GM23248 (cell line): Measurements from ENCODE around the gene DENND6B. TPM values are rescaled to one million over a fixed set of nuclear protein-coding genes. Genes with fewer than 3 reads are reported as not detected.
A peak's percentile ranks its signal among the peaks of the same experiment; 100 is the strongest.

Experiments
- DNase-seq: peaks from one replicate; pipeline ENCODE4 v3.0.0-alpha.2; 2015
- H2AFZ ChIP-seq: fragments of 200-600 bp; sonication (generic); 2 replicates; pipeline ENCODE4 v1.6.1; 2016; ENCODE audit warnings: antibody characterized with exemption
- H3F3A ChIP-seq: fragments of 200-600 bp; sonication (generic); 2 replicates; pipeline ENCODE4 v1.6.1; 2016; ENCODE audit warnings: mild to moderate bottlenecking, antibody characterized with exemption, mixed run types; ENCODE audit not compliant: insufficient read depth
- H3K27ac ChIP-seq: fragments of 200-600 bp; sonication (generic); 2 replicates; pipeline ENCODE4 v1.5.1; 2016; ENCODE audit warnings: mild to moderate bottlenecking
- H3K27me3 ChIP-seq: fragments of 200-600 bp; sonication (generic); replicated peaks from 2 replicates; pipeline ENCODE4 v1.6.1; 2016; ENCODE audit warnings: mild to moderate bottlenecking; ENCODE audit not compliant: insufficient read depth
- H3K36me3 ChIP-seq: fragments of 200-600 bp; sonication (generic); 2 replicates; pipeline ENCODE4 v1.6.1; 2016; ENCODE audit warnings: low read depth, mild to moderate bottlenecking
- H3K4me1 ChIP-seq: fragments of 200-600 bp; sonication (generic); 2 replicates; pipeline ENCODE4 v1.6.1; 2016; ENCODE audit warnings: mild to moderate bottlenecking; ENCODE audit not compliant: insufficient read depth
- H3K4me2 ChIP-seq: fragments of 200-600 bp; sonication (generic); one replicate; pipeline ENCODE4 v1.6.1; 2016; ENCODE audit warnings: mild to moderate bottlenecking; ENCODE audit not compliant: unreplicated experiment
- H3K4me3 ChIP-seq: fragments of 200-600 bp; sonication (generic); 2 replicates; pipeline ENCODE4 v1.5.1; 2016; ENCODE audit warnings: mild to moderate bottlenecking
- H3K79me2 ChIP-seq: fragments of 200-600 bp; sonication (generic); 2 replicates; pipeline ENCODE4 v1.6.1; 2016; ENCODE audit warnings: mild to moderate bottlenecking; ENCODE audit not compliant: insufficient read depth
- H3K9ac ChIP-seq: fragments of 200-600 bp; sonication (generic); 2 replicates; pipeline ENCODE4 v1.6.1; 2016; ENCODE audit warnings: mild to moderate bottlenecking
- H3K9me2 ChIP-seq: fragments of 200-600 bp; sonication (generic); 2 replicates; pipeline ENCODE4 v1.6.1; 2016; ENCODE audit warnings: mixed run types, mild to moderate bottlenecking, moderate library complexity; ENCODE audit not compliant: insufficient read depth
- H3K9me3 ChIP-seq: fragments of 200-600 bp; sonication (generic); one replicate; pipeline ENCODE4 v1.6.1; 2017; ENCODE audit warnings: low read depth
- H4K20me1 ChIP-seq: fragments of 200-600 bp; sonication (generic); 2 replicates; pipeline ENCODE4 v1.6.0; 2016; ENCODE audit not compliant: insufficient read depth
- EZH2 ChIP-seq: fragments of 200-600 bp; sonication (generic); IDR thresholded peaks from 2 replicates; pipeline ENCODE4 v1.6.1; 2018; ENCODE audit warnings: antibody characterized with exemption, mild to moderate bottlenecking; ENCODE audit not compliant: insufficient read depth, poor library complexity, severe bottlenecking
- EZH2phosphoT487 ChIP-seq: fragments of 200-600 bp; sonication (generic); IDR thresholded peaks from 2 replicates; pipeline ENCODE4 v1.6.1; 2018; ENCODE audit warnings: antibody characterized with exemption, moderate library complexity, mild to moderate bottlenecking, low read depth; ENCODE audit not compliant: insufficient read depth
- WGBS, 2 experiments: methylation state at CpG; one replicate each; pipeline ENCODE4 v1.1.6; 2015 to 2017; ENCODE audit warnings: low lambda C conversion rate in 2 of 2, low coverage in 1 of 2; ENCODE audit errors: missing lambda C conversion rate in 2 of 2; 5-methylcytosine and 5-hydroxymethylcytosine counted together
- in situ Hi-C: fragments of 300-500 bp; cut with MboI; formaldehyde crosslinking; loops from 2 replicates; pipeline ENCODE4 v1.15.0; 2020
- polyA plus RNA-seq: library from polyadenylated mRNA; unstranded; fragments of >200 nt; fragmentation: Nextera tagmentation; extraction: Ambion mirVana; gene quantifications from 2 replicates; pipeline ENCODE4 v1.2.1, GENCODE V29; 2016
- total RNA-seq: library from RNA; depleted of rRNA; stranded (reverse); fragments of >200 nt; shearing (Covaris generic); gene quantifications from 2 replicates; pipeline ENCODE4 v1.2.3, GENCODE V29; 2014

The DENND6B gene
- total and polyA plus RNA-seq, 2 experiments from 2014 or later = 5.7 to 6.1 TPM

DNA sequence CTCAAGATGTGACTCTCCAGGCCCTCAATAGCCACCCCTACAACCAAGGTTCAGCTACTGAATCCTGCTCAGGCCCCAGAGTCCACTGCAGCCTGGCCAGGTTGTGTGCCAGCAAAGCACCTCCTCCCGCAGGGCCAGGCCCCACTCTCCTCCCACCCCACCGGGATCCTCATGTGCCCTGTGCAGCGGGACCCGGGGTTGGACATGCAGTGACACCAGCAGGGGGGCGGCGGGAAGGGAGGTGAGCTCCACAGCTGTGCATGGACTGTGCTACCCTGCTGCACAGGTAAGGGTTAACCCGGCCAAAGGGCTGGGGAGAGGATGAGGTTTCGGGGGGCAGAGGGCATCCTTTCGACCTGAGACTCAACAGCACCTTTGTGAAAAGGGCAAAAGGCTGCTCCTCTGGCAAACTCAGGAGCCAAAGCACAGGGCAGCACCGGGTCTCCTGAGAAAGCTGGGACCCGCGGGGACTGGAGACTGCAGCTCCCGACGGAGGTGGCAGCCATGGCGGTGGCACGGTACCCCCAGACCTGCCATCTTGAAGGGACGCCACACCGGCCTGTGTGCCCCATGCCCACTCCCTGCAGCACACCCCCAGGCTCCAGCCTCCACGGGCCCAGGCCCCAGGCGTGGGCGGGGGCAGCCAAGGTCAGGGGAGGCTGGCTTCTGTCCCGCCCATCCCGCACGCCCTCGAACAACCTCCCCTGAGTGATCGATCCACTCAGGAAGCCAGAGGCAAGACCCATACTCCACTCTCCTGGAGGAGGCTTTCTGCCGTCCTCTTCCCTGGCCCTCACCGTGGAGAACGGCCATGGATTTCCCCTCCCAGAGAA, 29.9 kb downstream of the DENND6B start:
- H3K4me2 ChIP-seq = no peak overlapping the region

DNA sequence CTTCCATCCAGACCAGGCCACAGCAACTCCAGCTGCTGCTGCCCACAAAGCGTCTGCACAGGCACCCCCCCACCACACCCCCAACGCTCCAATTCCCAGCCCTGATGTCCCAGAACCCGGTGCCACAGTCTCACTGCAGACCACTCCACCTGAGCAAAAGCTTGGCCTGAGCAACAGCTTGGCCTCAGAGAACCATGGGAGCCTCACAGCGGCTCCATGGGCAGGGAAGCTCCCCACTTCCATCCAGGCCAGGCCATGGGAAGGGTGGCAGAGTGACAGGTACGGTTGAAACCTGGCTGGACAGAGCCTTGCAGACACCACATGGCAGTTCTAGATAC, 32.5 kb downstream of the DENND6B start:
- Histone ChIP-seq H4K20me1 (no peaks in the 10 kb centered on the region; the same call in 1 of the 2 replicates), H3K79me2 (peaks cover 98% of the 10 kb centered on the region), H3K9me2 (no peaks in the 10 kb centered on the region), H3K27me3 (no peaks in the 10 kb centered on the region), H3K4me2 (peak overlapping the region; percentile 69), H2AFZ (no peak overlapping the region), H3K9ac (peak overlapping the region; percentile 71), H3K9me3 (no peaks in the 10 kb centered on the region), H3K36me3 (peaks cover under 1% of the 10 kb centered on the region; the same call in 1 of the 2 replicates), H3F3A (peaks cover 9% of the 10 kb centered on the region; the same call in 1 of the 2 replicates), H3K4me3 (no peak overlapping the region), H3K4me1 (peaks cover 20% of the 10 kb centered on the region), H3K27ac (peak overlapping the region; percentile 66)
- TF ChIP-seq EZH2phosphoT487 (no peak), EZH2 (no peak)
- DNase-seq = peak; percentile 22
- 63 to 73% methylated on average over 4 to 5 of the region's 5 CpGs for WGBS, 2 experiments
- in situ Hi-C loops = no loop called here

More for the DNA sequence above, 29.9 kb downstream of the DENND6B start:
- H3K27me3 ChIP-seq = no peaks in the 10 kb centered on the region
- no peaks in the 10 kb centered on the region for H3K36me3 ChIP-seq
- no peak overlapping the region for H3K27ac ChIP-seq
- no peak overlapping the region for H3K4me3 ChIP-seq
- no peaks in the 10 kb centered on the region; the same call in 1 of the 2 replicates for H4K20me1 ChIP-seq
- in situ Hi-C loops = no loop called here
- TF ChIP-seq EZH2 (no peak), EZH2phosphoT487 (no peak)
- H3K79me2 ChIP-seq = peaks cover 98% of the 10 kb centered on the region
- DNase-seq = no peak
- H2AFZ ChIP-seq = no peak overlapping the region
- H3K4me1 ChIP-seq = peaks cover 26% of the 10 kb centered on the region
- no peaks in the 10 kb centered on the region for H3K9me2 ChIP-seq
- WGBS, 2 experiments = 82 to 84% methylated on average over 25 to 27 of the region's 29 CpGs
- no peaks in the 10 kb centered on the region for H3K9me3 ChIP-seq
- peaks cover 9% of the 10 kb centered on the region; the same call in 1 of the 2 replicates for H3F3A ChIP-seq
- no peak overlapping the region for H3K9ac ChIP-seq

DNA sequence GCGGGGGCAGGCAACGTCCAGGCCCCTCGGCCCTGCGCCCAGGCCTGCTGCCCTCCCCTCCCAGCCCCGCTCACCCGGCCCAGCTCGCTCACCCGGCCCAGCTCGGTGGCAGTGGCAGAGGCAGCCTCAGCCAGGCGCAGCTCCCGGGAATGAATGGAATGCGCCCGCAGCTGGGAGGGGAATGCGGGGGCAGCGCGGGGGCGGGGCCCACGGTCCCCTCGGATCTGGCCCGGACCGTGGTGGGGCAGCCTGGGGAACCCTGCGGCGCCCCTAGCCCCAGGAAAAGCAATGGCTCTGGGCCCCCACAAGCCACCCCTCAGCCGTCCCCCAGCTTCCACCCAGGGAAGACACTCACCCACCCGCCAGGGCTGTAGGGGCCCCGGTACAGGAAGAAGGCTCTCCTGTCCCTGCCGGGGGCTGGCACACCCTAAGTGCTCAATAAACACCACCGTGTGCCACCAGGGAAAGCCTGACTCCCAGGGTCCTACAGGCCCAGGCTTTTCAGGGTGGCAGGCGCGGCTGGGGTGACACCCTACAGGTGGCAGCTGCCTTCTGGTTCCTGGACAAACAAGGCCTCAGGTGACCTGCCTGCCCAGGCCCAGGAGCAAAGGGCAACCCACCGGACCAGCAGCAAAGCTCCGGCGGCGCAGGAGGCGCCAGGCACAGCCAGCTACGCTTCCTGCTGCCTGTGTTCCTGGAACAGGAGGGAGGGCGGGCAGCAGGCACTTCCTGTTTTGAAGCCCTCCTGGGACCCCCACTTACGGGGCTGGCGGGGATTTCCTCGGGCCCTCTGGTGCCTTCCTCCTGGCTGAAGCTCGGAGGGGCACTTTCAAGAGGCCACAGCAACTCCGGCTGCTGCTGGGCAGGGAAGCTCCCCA, 33.1 kb downstream of the DENND6B start:
- Histone ChIP-seq H4K20me1 (no peaks in the 10 kb centered on the region; the same call in 1 of the 2 replicates), H3K4me2 (peak overlapping the region; percentile 69), H2AFZ (no peak overlapping the region), H3K9me2 (no peaks in the 10 kb centered on the region), H3K36me3 (peaks cover 3% of the 10 kb centered on the region; the same call in 1 of the 2 replicates), H3K27me3 (no peaks in the 10 kb centered on the region), H3K27ac (peak overlapping the region; percentile 66), H3K9me3 (no peaks in the 10 kb centered on the region), H3K4me1 (peaks cover 20% of the 10 kb centered on the region), H3K9ac (peak overlapping the region; percentile 71), H3F3A (peaks cover 9% of the 10 kb centered on the region; the same call in 1 of the 2 replicates), H3K79me2 (peaks cover 99% of the 10 kb centered on the region), H3K4me3 (peak overlapping the region; percentile 56)
- WGBS, 2 experiments = 18 to 32% methylated on average over 19 to 31 of the region's 42 CpGs
- in situ Hi-C loops = no loop called here
- TF ChIP-seq EZH2 (no peak), EZH2phosphoT487 (no peak)
- peak; percentile 83 for DNase-seq

DNA sequence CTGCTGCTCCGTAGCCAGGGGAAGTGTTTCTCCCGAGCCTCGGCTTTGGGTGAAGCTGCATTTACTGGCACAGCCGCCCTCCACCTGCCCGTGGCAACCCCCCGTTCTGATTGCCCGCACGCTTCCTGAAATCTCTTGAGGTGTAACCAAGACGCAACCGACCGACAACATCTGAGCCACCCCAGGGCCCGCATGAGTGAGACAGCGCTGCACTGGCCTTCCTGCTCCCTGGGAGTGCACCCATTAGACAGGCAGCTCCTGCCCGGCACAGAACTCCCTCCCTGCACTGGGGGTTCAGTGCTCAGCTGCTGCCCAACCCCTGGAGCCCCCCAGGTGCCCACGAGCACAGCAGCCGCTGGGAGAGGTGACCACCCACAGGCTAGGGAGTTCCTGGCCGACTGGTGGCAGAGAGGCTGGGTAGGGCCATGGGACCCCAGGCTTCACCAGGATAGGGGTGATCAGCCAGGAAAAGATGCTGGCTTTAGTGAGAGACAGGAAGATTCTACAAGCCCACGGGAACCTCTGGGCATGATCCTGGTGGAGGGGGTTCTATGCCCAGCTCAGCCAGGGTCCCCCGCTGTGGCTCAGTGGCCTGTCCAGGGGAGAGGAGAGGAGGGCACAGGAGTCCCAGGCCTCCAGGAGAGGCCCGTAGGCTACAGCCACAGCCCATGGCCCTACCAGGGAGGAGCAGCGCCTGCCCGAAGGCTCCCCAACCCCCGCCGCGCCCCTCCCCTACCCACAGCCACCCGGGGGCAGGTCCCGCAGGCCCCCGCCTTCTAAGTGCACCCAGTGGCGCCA, 34.0 kb downstream of the DENND6B start:
- no peak for DNase-seq

More for the DNA sequence above, 34.0 kb downstream of the DENND6B start:
- H3K9me3 ChIP-seq = no peaks in the 10 kb centered on the region
- H3K27me3 ChIP-seq = no peaks in the 10 kb centered on the region
- H2AFZ ChIP-seq = no peak overlapping the region
- H3K27ac ChIP-seq = peak overlapping the region; percentile 66
- peaks cover 8% of the 10 kb centered on the region; the same call in 1 of the 2 replicates for H3K36me3 ChIP-seq
- TF ChIP-seq EZH2 = no peak
- TF ChIP-seq EZH2phosphoT487 = no peak
- peaks cover 20% of the 10 kb centered on the region for H3K4me1 ChIP-seq
- peaks cover 99% of the 10 kb centered on the region for H3K79me2 ChIP-seq
- no peaks in the 10 kb centered on the region for H4K20me1 ChIP-seq
- no peaks in the 10 kb centered on the region for H3K9me2 ChIP-seq
- peak overlapping the region; percentile 69 for H3K4me2 ChIP-seq
- peak overlapping the region; percentile 71 for H3K9ac ChIP-seq
- H3K4me3 ChIP-seq = peak overlapping the region; percentile 56
- peaks cover 9% of the 10 kb centered on the region; the same call in 1 of the 2 replicates for H3F3A ChIP-seq
- in situ Hi-C loops = no loop called here
- WGBS, 2 experiments = 56 to 67% methylated on average over 21 to 29 of the region's 29 CpGs
